Measurements from ENCODE around the gene ADAMTS12. TPM values are rescaled to one million over a fixed set of nuclear protein-coding genes. Genes with fewer than 3 reads are reported as not detected.

The ADAMTS12 gene
- polyA plus RNA-seq, 1 donor (not counting 4 experiments of a cell fraction or from before 2014, with no cell fraction given) = 0.49 TPM

DNA sequence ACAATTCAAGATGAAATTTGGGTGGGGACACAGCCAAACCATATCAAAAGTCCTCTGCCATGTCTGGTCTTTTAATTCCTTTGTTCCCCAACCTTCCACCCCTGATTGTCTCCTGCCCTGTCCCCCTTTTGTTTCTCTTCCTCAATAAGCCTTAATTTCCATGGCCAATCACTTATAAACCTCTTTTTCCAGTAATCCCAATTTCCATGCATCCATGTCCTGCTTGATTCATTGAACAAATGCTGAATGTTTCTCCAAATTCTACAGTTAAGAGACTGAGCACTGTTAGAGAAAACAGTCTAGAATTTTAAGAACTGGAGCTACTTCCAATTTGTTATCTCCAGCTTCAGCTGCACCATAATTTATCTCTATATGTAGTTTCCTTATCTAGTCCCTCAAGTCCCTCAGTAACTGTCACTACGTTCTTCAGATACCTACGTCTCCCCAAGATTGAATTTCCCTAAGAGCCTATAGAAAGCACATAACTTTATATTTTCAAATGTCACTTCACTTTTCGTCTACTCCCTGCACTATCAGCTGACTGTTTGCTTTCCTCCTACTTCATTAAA, 416.8 kb downstream of the ADAMTS12 start:
- TF ChIP-seq EZH2 (IDR thresholded peaks at IDR 0.05; ENCODE audit: low read length) = no peak
- TF ChIP-seq, protein P1, sequence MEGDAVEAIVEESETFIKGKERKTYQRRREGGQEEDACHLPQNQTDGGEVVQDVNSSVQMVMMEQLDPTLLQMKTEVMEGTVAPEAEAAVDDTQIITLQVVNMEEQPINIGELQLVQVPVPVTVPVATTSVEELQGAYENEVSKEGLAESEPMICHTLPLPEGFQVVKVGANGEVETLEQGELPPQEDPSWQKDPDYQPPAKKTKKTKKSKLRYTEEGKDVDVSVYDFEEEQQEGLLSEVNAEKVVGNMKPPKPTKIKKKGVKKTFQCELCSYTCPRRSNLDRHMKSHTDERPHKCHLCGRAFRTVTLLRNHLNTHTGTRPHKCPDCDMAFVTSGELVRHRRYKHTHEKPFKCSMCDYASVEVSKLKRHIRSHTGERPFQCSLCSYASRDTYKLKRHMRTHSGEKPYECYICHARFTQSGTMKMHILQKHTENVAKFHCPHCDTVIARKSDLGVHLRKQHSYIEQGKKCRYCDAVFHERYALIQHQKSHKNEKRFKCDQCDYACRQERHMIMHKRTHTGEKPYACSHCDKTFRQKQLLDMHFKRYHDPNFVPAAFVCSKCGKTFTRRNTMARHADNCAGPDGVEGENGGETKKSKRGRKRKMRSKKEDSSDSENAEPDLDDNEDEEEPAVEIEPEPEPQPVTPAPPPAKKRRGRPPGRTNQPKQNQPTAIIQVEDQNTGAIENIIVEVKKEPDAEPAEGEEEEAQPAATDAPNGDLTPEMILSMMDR (optimal IDR thresholded peaks at IDR 0.05 in 1 of 3, IDR thresholded peaks at IDR 0.05 in 1 of 3, conservative IDR thresholded peaks at IDR 0.05 in 1 of 3; ENCODE audit: extremely low read depth in 1 of 3, insufficient read depth in 2 of 3, low read length in 3 of 3) = no peak
- Histone ChIP-seq H3K4me3 (ENCODE audit: control insufficient read depth in 2 of 3, extremely low read depth in 1 of 3, insufficient read depth in 2 of 3, low read depth in 1 of 3, low read length in 3 of 3) (no peak overlapping the region), H3K36me3 (ENCODE audit: control insufficient read depth in 2 of 2, extremely low read depth in 1 of 2, insufficient read depth in 2 of 2, low read length in 2 of 2) (peaks cover 8 to 14% of the 10 kb centered on the region in 2 experiments), H3K9me1 (ENCODE audit: control insufficient read depth, extremely low read depth, insufficient read depth, low read length) (no peaks in the 10 kb centered on the region), H4K20me1 (ENCODE audit: control insufficient read depth, extremely low read depth, insufficient read depth, low read length) (no peaks in the 10 kb centered on the region), H2AFZ (ENCODE audit: control insufficient read depth, low read length) (no peak overlapping the region), H3K9me3 (ENCODE audit: control insufficient read depth, low read depth, low read length) (no peaks in the 10 kb centered on the region), H3K9ac (ENCODE audit: control insufficient read depth, extremely low read depth, insufficient read depth, low read length) (no peak overlapping the region), H3K27me3 (ENCODE audit: control insufficient read depth, extremely low read depth, insufficient read depth, low read length) (no peaks in the 10 kb centered on the region), H3K4me1 (ENCODE audit: control insufficient read depth, extremely low read depth, insufficient read depth, low read length) (no peaks in the 10 kb centered on the region), H3K4me2 (ENCODE audit: control insufficient read depth, extremely low read depth, insufficient read depth, low read depth, low read length) (no peak overlapping the region), H3K27ac (ENCODE audit: control insufficient read depth, insufficient read depth, low read length) (no peak overlapping the region), H3K79me2 (ENCODE audit: control insufficient read depth, insufficient read depth, low read length) (no peaks in the 10 kb centered on the region)
- FAIRE-seq (no peak), DNase-seq (ENCODE audit: low read depth, low spot score) (no peak)
- dilution Hi-C loops (cut with MboI; ENCODE audit: extremely low pct_ligation_motif_present, low sequenced_read_pairs) = loop anchor here (25.0 kb wide), 1 partner anchor 462 kb away; the partner anchor contains the start of gene RXFP3

DNA sequence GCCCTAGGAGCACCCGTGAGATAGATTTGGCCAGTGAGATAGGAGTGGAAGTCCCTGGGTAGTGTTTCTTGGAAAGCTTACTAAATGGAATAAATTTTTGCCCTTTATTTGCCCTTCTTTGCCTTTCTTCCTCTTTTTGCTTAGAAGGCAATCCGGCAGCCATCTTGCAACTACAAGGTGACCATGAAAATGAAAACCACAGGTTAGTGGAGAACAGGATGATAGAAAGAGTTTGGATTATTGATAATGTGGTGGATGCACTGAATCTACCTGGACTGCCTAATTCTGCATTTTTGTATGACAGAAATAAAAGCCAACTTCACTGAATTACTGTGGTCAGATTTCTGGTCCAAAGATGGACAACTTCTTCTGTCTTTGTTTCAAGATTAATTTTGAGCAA, 417.8 kb downstream of the ADAMTS12 start:
- Histone ChIP-seq H3K27ac (ENCODE audit: control insufficient read depth, insufficient read depth, low read length) (no peak overlapping the region), H3K4me2 (ENCODE audit: control insufficient read depth, extremely low read depth, insufficient read depth, low read depth, low read length) (no peak overlapping the region), H3K27me3 (ENCODE audit: control insufficient read depth, extremely low read depth, insufficient read depth, low read length) (no peaks in the 10 kb centered on the region), H3K79me2 (ENCODE audit: control insufficient read depth, insufficient read depth, low read length) (no peaks in the 10 kb centered on the region), H3K9ac (ENCODE audit: control insufficient read depth, extremely low read depth, insufficient read depth, low read length) (no peak overlapping the region), H3K9me3 (ENCODE audit: control insufficient read depth, low read depth, low read length) (no peaks in the 10 kb centered on the region), H3K36me3 (ENCODE audit: control insufficient read depth in 2 of 2, extremely low read depth in 1 of 2, insufficient read depth in 2 of 2, low read length in 2 of 2) (peaks cover 12 to 13% of the 10 kb centered on the region in 2 experiments), H3K4me3 (ENCODE audit: control insufficient read depth in 2 of 3, extremely low read depth in 1 of 3, insufficient read depth in 2 of 3, low read depth in 1 of 3, low read length in 3 of 3) (no peak overlapping the region), H2AFZ (ENCODE audit: control insufficient read depth, low read length) (no peak overlapping the region), H4K20me1 (ENCODE audit: control insufficient read depth, extremely low read depth, insufficient read depth, low read length) (no peaks in the 10 kb centered on the region), H3K4me1 (ENCODE audit: control insufficient read depth, extremely low read depth, insufficient read depth, low read length) (no peaks in the 10 kb centered on the region), H3K9me1 (ENCODE audit: control insufficient read depth, extremely low read depth, insufficient read depth, low read length) (no peaks in the 10 kb centered on the region)
- no peak for TF ChIP-seq EZH2 (IDR thresholded peaks at IDR 0.05; ENCODE audit: low read length)
- TF ChIP-seq, protein P1 (optimal IDR thresholded peaks at IDR 0.05 in 1 of 3, IDR thresholded peaks at IDR 0.05 in 1 of 3, conservative IDR thresholded peaks at IDR 0.05 in 1 of 3; ENCODE audit: extremely low read depth in 1 of 3, insufficient read depth in 2 of 3, low read length in 3 of 3) = no peak
- dilution Hi-C loops (cut with MboI; ENCODE audit: extremely low pct_ligation_motif_present, low sequenced_read_pairs) = no loop called here
- DNase-seq (ENCODE audit: low read depth, low spot score) = no peak
- FAIRE-seq = no peak

Small RNAs within 50 kb of the gene (small RNA-seq; reads per million reads assigned to genes)
- gene RNU6-923P (ENCODE audit: insufficient read length in 3 of 3, low read depth in 3 of 3, low replicate concordance in 1 of 3) = 0 to 0.25 (median 0) reads per million in 3 experiments

Other genes with a start within 250 kb of the ADAMTS12 start
- not detected in 3 replicates for gene RXFP3, start 44.4 kb upstream of the ADAMTS12 start, polyA plus RNA-seq
- gene SLC45A2, start 92.7 kb upstream of the ADAMTS12 start, polyA plus RNA-seq = 0.04 to 0.05 TPM in 2 of 3 replicates, not detected in the other
- 20.3 to 34.6 TPM (median 22.3 TPM) in 3 replicates for gene AMACR, start 116.1 kb upstream of the ADAMTS12 start, polyA plus RNA-seq
- gene C1QTNF3, start 151.2 kb upstream of the ADAMTS12 start, polyA plus RNA-seq = 0.17 to 1.1 TPM (median 1.0 TPM) in 3 replicates